Inflammatory macrophage (primary cell): Measurements from ENCODE around the gene WBP1.
"Not testable (repeated sequence)": the region's sequence is repeated elsewhere in the genome, so short reads cannot be mapped to it uniquely, and the experiment has no call there.

Source experiments
- DNase-seq, 2 donors: peaks; one replicate each; pipeline ENCODE4 v3.0.0-alpha.2; 2020 to 2022

The WBP1 gene

GRCh38 chr2:74454654-74455511 lies 3.4 kb upstream of the WBP1 start, which contains the start of gene INO80B:
TSS of gene INO80B (plus strand) at chr2:74455087. CDS start at chr2:74455117, 30 bp downstream.
- DNase-seq, result peak; percentile 99

DNA sequence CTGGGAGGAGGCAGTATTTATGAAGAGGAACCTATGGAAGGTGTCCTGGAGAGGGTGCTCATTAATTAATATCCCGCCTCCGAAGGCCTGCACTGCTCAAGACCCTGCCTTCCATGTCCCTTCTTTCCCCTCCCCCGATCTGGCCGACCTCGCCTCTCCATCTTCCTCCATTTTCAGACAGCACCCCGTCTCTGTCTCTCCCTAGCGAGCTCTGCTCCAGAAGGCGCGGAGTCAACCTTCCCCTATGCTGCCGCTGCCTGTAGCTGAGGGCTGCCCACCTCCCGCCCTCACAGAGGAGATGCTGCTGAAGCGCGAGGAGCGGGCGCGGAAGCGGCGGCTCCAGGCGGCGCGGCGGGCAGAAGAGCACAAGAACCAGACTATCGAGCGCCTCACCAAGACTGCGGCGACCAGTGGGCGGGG lies 1.1 kb upstream of the WBP1 start:
- DNase-seq, result no peak

GRCh38 chr2:74457549-74458131 lies 598 bp upstream of the WBP1 start:
- peak in 1 of 2 donors; percentile 28 for DNase-seq

- no peak for DNase-seq
These were observed 713 bp downstream of the WBP1 start for GRCh38 chr2:74458938-74459363.

- DNase-seq, result not testable (repeated sequence)
These were observed 1.4 kb downstream of the WBP1 start for GRCh38 chr2:74459503-74460118.

- DNase-seq, result not testable (repeated sequence)
These were observed 1.9 kb downstream of the WBP1 start for GRCh38 chr2:74460187-74460586.

- DNase-seq, result no peak
These were observed 3.2 kb downstream of the WBP1 start for GRCh38 chr2:74461187-74462053.

DNA sequence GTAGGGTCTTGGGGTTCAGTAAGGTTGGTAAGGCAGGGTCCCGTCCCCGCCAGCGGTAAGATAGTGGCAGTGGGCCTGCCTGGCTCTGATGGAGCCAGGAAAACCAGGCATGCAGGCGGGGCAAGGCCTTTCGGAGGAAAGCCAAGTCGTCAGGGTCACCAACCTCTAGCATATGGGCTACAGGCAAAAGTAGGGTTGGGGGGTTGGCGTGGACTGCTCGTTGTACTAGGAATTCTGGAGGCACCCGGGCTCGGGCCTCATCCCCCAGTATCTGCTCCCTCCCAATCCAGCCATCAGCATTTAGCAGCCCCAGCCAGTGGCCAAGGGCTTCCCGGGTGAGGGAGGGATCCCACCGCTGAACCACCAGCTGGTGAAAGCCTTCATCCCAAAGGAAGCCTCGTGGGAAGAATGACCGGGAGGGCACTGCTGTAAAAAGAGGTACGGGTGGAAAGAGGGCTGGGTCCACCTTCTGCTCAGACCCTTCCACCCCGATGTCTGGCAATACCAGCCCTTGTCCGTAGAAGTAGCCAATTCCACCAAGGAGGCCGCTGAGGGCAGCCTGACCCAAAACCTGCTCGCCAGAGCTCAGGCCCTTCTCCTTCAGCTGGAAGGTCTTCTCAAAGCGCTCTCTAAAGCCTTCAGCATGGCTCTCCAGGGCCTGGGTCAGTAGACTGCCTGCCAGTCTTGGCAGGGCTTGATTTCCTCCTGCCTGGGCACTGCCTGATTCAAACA lies 4.0 kb downstream of the WBP1 start:
- no peak for DNase-seq

GRCh38 chr2:74462786-74463105 lies 4.5 kb downstream of the WBP1 start:
- DNase-seq, result no peak

DNA sequence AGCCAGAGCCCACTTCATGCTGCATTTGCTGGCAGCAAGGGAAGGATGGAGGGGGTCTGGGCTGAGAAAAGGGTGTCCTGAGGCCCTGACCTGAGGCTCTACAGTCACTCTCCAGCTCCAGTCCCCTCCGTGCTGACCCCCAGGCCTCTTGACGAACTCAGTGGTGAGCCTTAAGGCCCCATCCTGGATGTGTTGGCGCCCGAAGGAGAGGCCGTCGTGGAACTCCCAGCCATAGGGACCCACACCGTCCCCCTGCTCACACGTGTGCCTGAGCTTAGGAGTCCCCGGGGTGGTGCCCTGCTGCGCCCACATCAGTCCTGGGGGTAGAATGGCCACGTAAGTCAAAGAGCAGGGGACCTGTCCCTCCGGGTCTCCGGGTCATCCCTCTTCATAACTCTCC lies 6.2 kb downstream of the WBP1 start:
- no peak for DNase-seq

DNA sequence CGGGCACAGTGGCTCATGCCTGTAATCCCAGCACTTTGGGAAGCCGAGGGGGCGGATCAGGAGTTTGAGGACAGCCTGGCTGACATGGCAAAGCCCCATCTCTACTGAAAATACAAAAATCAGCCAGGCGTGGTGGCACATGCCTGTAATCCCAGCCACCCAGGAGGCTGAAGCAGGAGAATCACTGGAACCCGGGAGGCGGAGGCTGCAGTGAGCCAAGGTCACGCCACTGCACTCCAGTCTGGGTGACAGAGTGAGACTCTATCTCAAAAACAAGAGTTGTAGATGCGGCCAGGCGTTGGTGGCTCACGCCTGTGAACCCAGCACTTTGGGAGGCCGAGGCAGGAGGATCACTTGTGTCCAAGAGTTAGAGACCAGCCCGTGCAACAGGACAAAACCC lies 12.5 kb downstream of the WBP1 start:
- DNase-seq, result not testable (repeated sequence)

GRCh38 chr2:74471332-74472065 lies 13.3 kb downstream of the WBP1 start:
- no peak for DNase-seq

GRCh38 chr2:74472086-74472944 lies 14.1 kb downstream of the WBP1 start, which contains the start of gene MRPL53:
TSS of gene MRPL53 (minus strand) at chr2:74472680. CDS start at chr2:74472660, 20 bp downstream.
- peak; percentile 93 to 94 for DNase-seq

- DNase-seq, result no peak
These were observed 14.7 kb downstream of the WBP1 start for GRCh38 chr2:74472945-74473258.

DNA sequence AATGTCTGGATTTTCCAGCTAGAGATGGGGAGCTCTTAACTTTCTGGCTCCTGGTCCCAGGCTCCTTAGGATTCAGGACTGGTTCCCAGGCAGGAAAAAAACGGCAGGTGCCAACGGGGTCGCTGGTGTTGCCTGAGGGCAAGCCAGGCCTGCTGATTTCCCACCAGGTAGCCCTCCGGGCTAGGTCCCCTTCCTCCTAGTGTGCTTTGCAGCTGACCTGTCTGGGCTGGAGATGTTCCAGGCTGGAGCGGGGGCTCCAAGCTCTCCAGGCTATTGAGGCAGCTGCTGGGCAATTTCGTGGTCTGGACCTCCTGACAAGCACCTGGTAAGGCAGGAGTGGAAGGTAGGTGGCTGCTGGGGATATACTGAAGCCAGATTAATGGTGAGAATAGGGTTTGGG lies 16.2 kb downstream of the WBP1 start:
- no peak for DNase-seq

DNA sequence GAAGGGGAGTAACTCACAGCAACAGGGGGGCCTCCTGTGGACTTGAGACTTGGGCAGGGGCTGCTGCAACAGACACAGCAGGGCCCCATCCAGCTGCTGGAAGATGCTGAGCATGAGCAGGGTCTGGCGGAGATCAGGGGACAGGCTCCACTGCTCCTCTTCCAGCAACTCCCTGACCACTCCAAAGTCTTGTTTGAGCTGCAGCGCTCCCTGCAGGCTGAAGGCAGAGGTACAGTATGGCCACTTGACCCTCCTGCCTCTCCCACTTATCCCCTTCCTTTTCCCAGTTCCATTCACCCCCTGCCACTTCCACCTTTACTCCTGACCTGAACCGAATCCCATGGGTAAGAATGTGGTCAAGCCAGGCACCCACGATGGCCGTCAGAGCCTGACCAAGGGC lies 16.7 kb downstream of the WBP1 start:
- DNase-seq, result no peak

DNA sequence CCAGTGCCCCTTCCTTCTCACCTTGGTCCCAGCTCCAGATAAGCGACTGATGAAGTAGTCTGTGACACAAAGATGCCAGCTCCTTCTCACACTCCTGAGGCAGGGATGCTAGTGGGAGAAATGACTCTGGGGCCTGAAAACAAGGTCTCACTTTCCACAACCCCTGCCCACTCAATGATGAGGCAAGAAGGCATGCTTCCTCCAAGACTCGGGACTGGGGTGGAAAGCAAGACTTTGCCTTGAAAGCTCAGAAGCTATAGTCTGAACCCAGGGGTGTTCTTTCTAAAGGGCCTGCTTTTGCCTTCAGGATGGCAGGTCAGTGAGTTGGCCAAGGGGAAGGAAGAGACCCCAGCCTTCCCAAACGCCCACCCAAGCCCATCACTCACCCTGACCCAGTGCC lies 23.2 kb downstream of the WBP1 start:
- peak; percentile 64 to 84 for DNase-seq

GRCh38 chr2:74481961-74482800 lies 23.9 kb downstream of the WBP1 start:
- DNase-seq, result peak in 1 of 2 donors; percentile 68
